ENCODE data around the gene NHERF1. TPM values are rescaled to one million over a fixed set of nuclear protein-coding genes. Genes with fewer than 3 reads are reported as not detected.

Gene NHERF1
- total and polyA plus RNA-seq, 2 of the 13 experiments (the other 11 are each of a cell fraction or from before 2014, with no cell fraction given): 169 to 269 TPM

GRCh38 chr17:74750327-74751069 lies 2.1 kb downstream of the NHERF1 start (continued):
- TF ChIP-seq IRX3 (CRISPR knock-in tag; IDR thresholded peaks at IDR 0.05; ENCODE audit: borderline replicate concordance, low read depth) (peak; percentile 76; the same call in 1 of the 2 replicates), HHEX (CRISPR knock-in tag; IDR thresholded peaks at IDR 0.05) (no peak; the same call in 1 of the 2 replicates), ZBTB43 (CRISPR knock-in tag; conservative IDR thresholded peaks at IDR 0.05) (peak; percentile 80), GMEB1 (CRISPR knock-in tag; IDR thresholded peaks at IDR 0.05; ENCODE audit: borderline replicate concordance) (peak; percentile 39; the same call in 1 of the 2 replicates), NONO (IDR thresholded peaks at IDR 0.05) (no peak), NONO (CRISPR knock-in tag; conservative IDR thresholded peaks at IDR 0.05) (peak; percentile 65), ZNF83 (CRISPR knock-in tag; IDR thresholded peaks at IDR 0.05; ENCODE audit: borderline replicate concordance) (no peak; the same call in 1 of the 2 replicates), KDM2A (CRISPR knock-in tag; IDR thresholded peaks at IDR 0.05; ENCODE audit: borderline replicate concordance, low read depth) (peak; percentile 59), ZNF772 (CRISPR knock-in tag; IDR thresholded peaks at IDR 0.05) (peak; percentile 89), SATB2 (CRISPR knock-in tag; IDR thresholded peaks at IDR 0.05) (peak; percentile 85; the same call in 1 of the 2 replicates), POGK (CRISPR knock-in tag; conservative IDR thresholded peaks at IDR 0.05) (peak; percentile 86), ZBTB10 (CRISPR knock-in tag; IDR thresholded peaks at IDR 0.05; ENCODE audit: borderline replicate concordance) (peak; percentile 78; the same call in 1 of the 2 replicates), ZNF34 (CRISPR knock-in tag; IDR thresholded peaks at IDR 0.05; ENCODE audit: borderline replicate concordance) (no peak), ZNF563 (CRISPR knock-in tag; IDR thresholded peaks at IDR 0.05) (peak; percentile 68; the same call in 1 of the 2 replicates), ZNF546 (CRISPR knock-in tag; conservative IDR thresholded peaks at IDR 0.05) (peak; percentile 42; the same call in 1 of the 2 replicates), CERS6 (CRISPR knock-in tag; IDR thresholded peaks at IDR 0.05) (peak; percentile 90; the same call in 1 of the 2 replicates), CENPBD1 (CRISPR knock-in tag; IDR thresholded peaks at IDR 0.05; ENCODE audit: borderline replicate concordance, low read depth) (no peak), MEIS2 (CRISPR knock-in tag; IDR thresholded peaks at IDR 0.05) (peak; percentile 79), ZNF75D (CRISPR knock-in tag; IDR thresholded peaks at IDR 0.05; ENCODE audit: borderline replicate concordance) (no peak)
